ENCODE data around the gene PERCC1.

- no peak for TF ChIP-seq POLR2A (IDR thresholded peaks at IDR 0.05; ENCODE audit: low read length)
- TF ChIP-seq GATA1 (IDR thresholded peaks at IDR 0.05; ENCODE audit: low read depth, low read length): no peak
Observed at GRCh38 chr16:1447965-1448364, 17.1 kb downstream of the PERCC1 start.
